Right lobe of liver (tissue), 6 donors: Measurements from ENCODE around the gene MRPL24. TPM values are rescaled to one million over a fixed set of nuclear protein-coding genes. Genes with fewer than 3 reads are reported as not detected.

Experiments used
- ATAC-seq, 4 donors: fragments of 200-7000 bp; cut with Tn5 transposase; one replicate each; pipeline ENCODE4 v1.9.1; 2020; ENCODE audit warnings: mild to moderate bottlenecking in 4 of 4, moderate library complexity in 4 of 4
- DNase-seq, 3 donors: peaks; one replicate each; pipeline ENCODE4 v3.0.0-alpha.2; 2020
- H3K27ac ChIP-seq, 3 donors: fragments of 200-600 bp; one replicate each; pipeline ENCODE4 v1.8.0; 2022
- H3K27me3 ChIP-seq, 2 donors: fragments of 200-600 bp; one replicate each; pipeline ENCODE4 v1.8.0; 2022
- H3K36me3 ChIP-seq, 4 donors: fragments of 200-600 bp; sonication (generic) in 1 of 4; one replicate each; pipeline versions ENCODE4 v1.5.1 to v1.8.0; 2017 to 2022; ENCODE audit warnings: control low read depth in 1 of 4
- H3K4me1 ChIP-seq, 4 donors: fragments of 200-600 bp; sonication (generic) in 1 of 4; one replicate each; pipeline versions ENCODE4 v1.5.1 to v1.8.0; 2017 to 2022; ENCODE audit warnings: control low read depth in 1 of 4
- H3K4me3 ChIP-seq, 3 donors: fragments of 200-600 bp; one replicate each; pipeline ENCODE4 v1.8.0; 2022
- H3K9me3 ChIP-seq, 4 donors: fragments of 200-600 bp; sonication (generic) in 1 of 4; one replicate each; pipeline versions ENCODE4 v1.5.1 to v1.8.0; 2017 to 2022; ENCODE audit warnings: control low read depth in 1 of 4
- POLR2A ChIP-seq: fragments of 450-650 bp; IDR thresholded peaks from one replicate; pipeline ENCODE4 v1.6.1; 2017; ENCODE audit warnings: antibody characterized with exemption, mild to moderate bottlenecking
- WGBS: methylation state at CpG from one replicate; pipeline ENCODE4 v1.1.6; 2018; ENCODE audit warnings: low coverage, low lambda C conversion rate; ENCODE audit not compliant: insufficient coverage; ENCODE audit errors: missing lambda C conversion rate; 5-methylcytosine and 5-hydroxymethylcytosine counted together
- intact Hi-C, 2 donors: fragments of 100-400 bp; cut with DNase I; formaldehyde crosslinking; loops; one replicate each; pipeline versions ENCODE4 v1.11.2 to v1.14.1; 2022
- total RNA-seq, 6 experiments: library from RNA; depleted of rRNA in 2 of 6; stranded (reverse); fragments of >200 nt in 2 of 6; fragmentation: NEBNext Ultra II Directional in 3 of 6; extraction: Animal tissue kit (Norgen Biotek cat#: 25700) in 3 of 6; gene quantifications; one replicate each; pipeline versions ENCODE4 v1.1.0 to v1.2.4, GENCODE V29; 2016 to 2023
- TF ChIP-seq, protein P1 (sequence below), 4 donors: fragments of 200-600 bp in 3 of 4; fragments of 450-650 bp in 1 of 4; IDR thresholded peaks; one replicate each; pipeline versions ENCODE4 v1.5.1 to v1.8.0; 2016 to 2022; ENCODE audit warnings: antibody characterized with exemption in 4 of 4, mild to moderate bottlenecking in 2 of 4
- donor health status: DM: no; HTN: yes; CAD: no.
- donor health status: DM: no; HTN: no; CAD: no.
- donor health status: DM: no; HTN: no; CAD: no.
- donor health status: DM: no; HTN: yes; CAD: no.
- donor health status: DM: no; HTN: yes; CAD: no.

Gene MRPL24
- total RNA-seq, 6 experiments from 2014 or later, result 47.2 to 83.2 (median 61.4) TPM

DNA sequence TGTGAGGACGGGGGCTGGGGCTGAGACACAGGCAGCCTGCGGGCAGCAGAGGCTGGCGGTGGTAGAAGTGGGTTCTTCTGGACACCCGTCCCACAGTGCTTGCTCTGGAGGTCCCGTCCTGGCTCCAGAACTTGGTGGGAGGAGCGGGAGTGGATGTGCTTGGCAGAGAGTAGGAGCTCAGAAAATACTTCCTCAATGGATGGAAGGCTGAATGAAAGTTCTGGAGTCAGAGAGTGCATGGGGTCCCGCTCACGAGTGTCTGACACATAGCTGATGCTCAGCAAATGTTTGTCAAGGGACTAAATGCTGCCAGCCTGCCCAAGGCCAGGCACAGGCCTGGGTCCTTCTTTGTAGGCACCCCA lies 50.2 kb downstream of the MRPL24 start:
- H3K4me1 ChIP-seq, result peaks cover 0 to 7% (median 0%) of the 10 kb centered on the region in 4 donors
- no peaks in the 10 kb centered on the region for H3K36me3 ChIP-seq
- no peak overlapping the region for H3K4me3 ChIP-seq
- no peaks in the 10 kb centered on the region for H3K9me3 ChIP-seq
- 46% methylated on average over 6 of the region's 8 CpGs for WGBS
- DNase-seq, result no peak
- TF ChIP-seq, protein P1, sequence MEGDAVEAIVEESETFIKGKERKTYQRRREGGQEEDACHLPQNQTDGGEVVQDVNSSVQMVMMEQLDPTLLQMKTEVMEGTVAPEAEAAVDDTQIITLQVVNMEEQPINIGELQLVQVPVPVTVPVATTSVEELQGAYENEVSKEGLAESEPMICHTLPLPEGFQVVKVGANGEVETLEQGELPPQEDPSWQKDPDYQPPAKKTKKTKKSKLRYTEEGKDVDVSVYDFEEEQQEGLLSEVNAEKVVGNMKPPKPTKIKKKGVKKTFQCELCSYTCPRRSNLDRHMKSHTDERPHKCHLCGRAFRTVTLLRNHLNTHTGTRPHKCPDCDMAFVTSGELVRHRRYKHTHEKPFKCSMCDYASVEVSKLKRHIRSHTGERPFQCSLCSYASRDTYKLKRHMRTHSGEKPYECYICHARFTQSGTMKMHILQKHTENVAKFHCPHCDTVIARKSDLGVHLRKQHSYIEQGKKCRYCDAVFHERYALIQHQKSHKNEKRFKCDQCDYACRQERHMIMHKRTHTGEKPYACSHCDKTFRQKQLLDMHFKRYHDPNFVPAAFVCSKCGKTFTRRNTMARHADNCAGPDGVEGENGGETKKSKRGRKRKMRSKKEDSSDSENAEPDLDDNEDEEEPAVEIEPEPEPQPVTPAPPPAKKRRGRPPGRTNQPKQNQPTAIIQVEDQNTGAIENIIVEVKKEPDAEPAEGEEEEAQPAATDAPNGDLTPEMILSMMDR (IDR thresholded peaks at IDR 0.05), result no peak
- no peak for TF ChIP-seq POLR2A
- peaks cover 0 to 5% of the 10 kb centered on the region in 2 donors for H3K27me3 ChIP-seq
- ATAC-seq, result no peak
- no peak overlapping the region for H3K27ac ChIP-seq
- intact Hi-C loops, result no loop called here

DNA sequence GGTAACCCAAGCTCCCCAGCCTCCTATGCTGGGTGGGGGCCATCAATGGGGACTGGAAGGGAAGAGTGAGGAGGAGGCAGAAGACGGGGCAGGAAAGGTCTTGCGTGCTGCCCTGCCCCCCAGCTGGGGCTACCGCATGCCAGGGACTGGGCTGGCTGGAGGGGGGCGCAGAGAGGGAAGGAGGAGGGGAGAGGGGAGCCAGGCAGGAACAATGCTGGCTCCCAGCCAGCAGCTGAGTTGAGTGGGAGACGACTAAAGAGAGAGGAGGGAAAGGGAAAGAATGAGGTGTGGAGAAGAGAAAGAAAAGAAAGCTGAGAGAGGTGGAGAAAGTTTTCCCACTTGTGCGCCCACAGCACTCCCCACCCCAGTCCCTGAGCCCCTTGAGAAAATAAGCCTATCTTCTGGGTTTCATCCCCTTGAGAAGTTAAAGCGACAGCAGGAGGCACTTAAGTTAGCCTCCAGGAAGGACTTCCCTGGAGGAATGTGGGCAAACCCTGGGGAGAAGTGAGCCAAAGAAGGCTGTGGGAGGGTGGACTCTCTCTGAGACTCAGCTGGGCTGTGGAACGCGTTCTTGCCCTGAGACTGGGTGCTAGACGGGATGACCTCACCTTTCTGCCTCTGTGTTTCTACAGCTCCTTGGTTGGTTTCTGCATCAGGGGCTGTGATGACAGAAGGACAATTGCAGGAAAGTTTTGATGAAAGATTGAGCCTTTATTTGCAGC lies 50.8 kb downstream of the MRPL24 start:
- H3K27ac ChIP-seq, result no peak overlapping the region
- intact Hi-C loops, result loop anchor here in 1 of 2 donors (5.0 kb wide), 1 partner anchor 32 kb away; no protein-coding TSS in a partner anchor
- H3K27me3 ChIP-seq, result peaks cover 0 to 5% of the 10 kb centered on the region in 2 donors
- ATAC-seq, result no peak
- no peaks in the 10 kb centered on the region for H3K36me3 ChIP-seq
- H3K4me1 ChIP-seq, result peaks cover 0 to 7% (median 0%) of the 10 kb centered on the region in 4 donors
- DNase-seq, result no peak
- TF ChIP-seq POLR2A, result no peak
- TF ChIP-seq, protein P1 (IDR thresholded peaks at IDR 0.05), result no peak
- 17% methylated on average over 10 of the region's 10 CpGs for WGBS
- H3K9me3 ChIP-seq, result no peaks in the 10 kb centered on the region
- H3K4me3 ChIP-seq, result no peak overlapping the region

DNA sequence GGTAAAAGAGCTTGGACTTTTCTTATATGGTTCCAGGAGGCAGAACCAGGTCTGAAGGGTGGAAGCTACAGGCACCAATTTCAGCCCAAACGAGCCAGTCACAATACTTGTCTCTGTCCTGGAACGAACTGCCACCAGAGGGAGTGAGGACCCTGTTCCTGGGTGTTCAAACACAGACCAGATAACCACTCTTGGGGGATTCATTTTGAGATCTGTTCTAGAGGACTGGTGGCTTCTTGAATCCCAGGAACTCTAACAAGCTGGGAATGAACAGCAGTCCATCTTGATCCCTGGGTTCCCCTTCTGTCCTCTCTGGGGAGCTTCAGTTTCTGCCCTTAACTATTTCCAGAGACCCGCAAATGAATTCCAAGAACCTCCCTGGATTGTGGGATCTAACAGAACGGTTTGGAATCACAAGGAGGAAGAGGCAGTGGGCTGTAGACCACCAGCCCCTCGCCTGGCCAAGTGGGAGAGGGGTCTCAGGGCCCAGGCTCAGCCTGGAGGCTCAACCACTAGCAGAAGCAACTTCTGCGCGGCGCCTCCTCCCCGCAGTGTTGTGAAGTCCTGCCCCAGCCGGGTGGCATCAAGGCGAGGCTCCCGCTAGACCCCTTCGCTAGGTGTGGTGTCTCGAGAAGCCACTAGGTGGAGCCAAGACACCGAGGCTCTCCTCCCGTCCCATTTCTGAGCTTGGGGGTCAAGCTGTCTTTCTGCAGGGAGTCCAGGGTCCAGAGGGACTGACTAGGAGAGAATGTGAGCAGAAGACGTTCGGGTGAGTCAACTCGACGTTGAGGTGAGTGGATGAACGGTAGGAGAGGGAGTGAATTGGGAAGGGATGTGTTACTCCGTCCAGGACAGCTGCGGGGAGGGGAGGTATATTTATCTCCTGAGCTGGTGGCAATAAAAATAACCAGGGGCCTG lies 51.6 kb downstream of the MRPL24 start:
- no peak overlapping the region for H3K27ac ChIP-seq
- no peaks in the 10 kb centered on the region for H3K36me3 ChIP-seq
- DNase-seq, result peak; percentile 66 to 73 (median 66)
- ATAC-seq, result peak; percentile 91 to 96 (median 96)
- 1% methylated on average over 19 of the region's 23 CpGs for WGBS
- TF ChIP-seq, protein P1 (IDR thresholded peaks at IDR 0.05), result peak; percentile 85 to 90 (median 87)
- no peak for TF ChIP-seq POLR2A
- intact Hi-C loops, result loop anchor here in 1 of 2 donors (5.0 kb wide), 1 partner anchor 33 kb away; no protein-coding TSS in a partner anchor
- peaks cover 0 to 5% of the 10 kb centered on the region in 2 donors for H3K27me3 ChIP-seq
- peaks cover 0 to 7% (median 0%) of the 10 kb centered on the region in 4 donors for H3K4me1 ChIP-seq
- H3K9me3 ChIP-seq, result no peaks in the 10 kb centered on the region
- H3K4me3 ChIP-seq, result no peak overlapping the region

Other genes starting within 250 kb of the MRPL24 start
- gene MEF2D, start 240.3 kb downstream of the MRPL24 start, total RNA-seq, result 10 to 100 TPM; 13.3 to 17.1 (median 15.0) TPM
- 1 to 10 TPM in 3 of 6 experiments, under 1 TPM in 3; 0.07 to 2.6 (median 0.95) TPM for gene IQGAP3, start 168.5 kb downstream of the MRPL24 start, total RNA-seq
- gene TTC24, start 161.4 kb downstream of the MRPL24 start, total RNA-seq, result under 1 TPM in 1 of 6 experiments, not detected in 5; 0.31 TPM
- gene NAXE, start 149.3 kb downstream of the MRPL24 start, total RNA-seq, result 10 to 100 TPM; 37.7 to 72.3 (median 49.4) TPM
- 10 to 100 TPM in 4 of 6 experiments, 1 to 10 TPM in 2; 7.0 to 25.3 (median 12.4) TPM for gene GPATCH4, start 139.6 kb downstream of the MRPL24 start, total RNA-seq
- not detected for gene HAPLN2, start 121.7 kb downstream of the MRPL24 start, total RNA-seq
- gene BCAN, start 99.0 kb downstream of the MRPL24 start, total RNA-seq, result not detected
- 1 to 10 TPM; 1.1 to 7.5 (median 2.6) TPM for gene NES, start 63.7 kb downstream of the MRPL24 start, total RNA-seq
- under 1 TPM in 1 of 6 experiments, not detected in 5; 0.24 TPM for gene CRABP2, start 35.5 kb downstream of the MRPL24 start, total RNA-seq
- gene METTL25B, start 12.6 kb downstream of the MRPL24 start, total RNA-seq, result 10 to 100 TPM; 11.6 to 25.7 (median 20.6) TPM
- gene ISG20L2, start 12.3 kb downstream of the MRPL24 start, total RNA-seq, result 10 to 100 TPM; 10.3 to 14.1 (median 12.2) TPM
- gene HDGF, start 10.6 kb upstream of the MRPL24 start, total RNA-seq, result 100 to 1,000 TPM; 131 to 192 (median 157) TPM
- gene PRCC, start 26.4 kb upstream of the MRPL24 start, total RNA-seq, result 10 to 100 TPM; 17.4 to 23.4 (median 19.7) TPM
- gene SH2D2A, start 75.8 kb upstream of the MRPL24 start, total RNA-seq, result 1 to 10 TPM in 1 of 6 experiments, under 1 TPM in 5; 0.32 to 1.3 (median 0.67) TPM
- not detected for gene INSRR, start 118.0 kb upstream of the MRPL24 start, total RNA-seq
- gene NTRK1, start 119.8 kb upstream of the MRPL24 start, total RNA-seq, result not detected
- 1 to 10 TPM; 2.2 to 9.8 (median 3.6) TPM for gene PEAR1, start 152.6 kb upstream of the MRPL24 start, total RNA-seq
- under 1 TPM in 2 of 6 experiments, not detected in 4; 0.12 to 0.20 TPM for gene LRRC71, start 179.5 kb upstream of the MRPL24 start, total RNA-seq